CD14-positive monocyte (primary cell): Measurements from ENCODE around the gene NR4A2. TPM values are rescaled to one million over a fixed set of nuclear protein-coding genes. Genes with fewer than 3 reads are reported as not detected.

Experiments
- DNase-seq, 3 donors: peaks; one replicate each; pipeline ENCODE4 v3.0.0-alpha.2; 2011 to 2022
- H2AFZ ChIP-seq: 2 replicates; pipeline ENCODE4 v1.6.0; 2012; ENCODE audit warnings: mild to moderate bottlenecking, low read depth, low read length, inconsistent platforms; ENCODE audit not compliant: insufficient read depth, poor library complexity, severe bottlenecking
- H3K27ac ChIP-seq, 2 donors: 1 replicate in 1 of 2; 2 replicates in 1 of 2; pipeline ENCODE4 v1.5.1; 2012 to 2013; ENCODE audit warnings: low read length in 2 of 2, control low read depth in 1 of 2, inconsistent platforms in 1 of 2, low read depth in 1 of 2, mild to moderate bottlenecking in 1 of 2
- H3K27me3 ChIP-seq, 2 donors: one replicate each; pipeline versions ENCODE4 v1.6.0 to v1.6.1; 2011 to 2013; ENCODE audit warnings: low read length in 2 of 2; ENCODE audit not compliant: control insufficient read depth in 2 of 2, insufficient read depth in 2 of 2
- H3K36me3 ChIP-seq, 2 donors: replicated peaks in 1 of 2; 1 replicate in 1 of 2; 2 replicates in 1 of 2; pipeline versions ENCODE4 v1.5.1 to v1.6.1; 2012 to 2013; ENCODE audit warnings: low read length in 2 of 2, control low read depth in 1 of 2, inconsistent platforms in 1 of 2, mild to moderate bottlenecking in 1 of 2; ENCODE audit not compliant: insufficient read depth in 2 of 2, control insufficient read depth in 1 of 2
- H3K4me1 ChIP-seq, 2 donors: 1 replicate in 1 of 2; 2 replicates in 1 of 2; pipeline versions ENCODE4 v1.5.1 to v1.6.1; 2012 to 2013; ENCODE audit warnings: low read length in 2 of 2, control low read depth in 1 of 2, inconsistent platforms in 1 of 2, mild to moderate bottlenecking in 1 of 2, moderate library complexity in 1 of 2; ENCODE audit not compliant: insufficient read depth in 2 of 2, control insufficient read depth in 1 of 2
- H3K4me2 ChIP-seq: replicated peaks from 2 replicates; pipeline ENCODE3; 2012; ENCODE audit warnings: low read length, moderate library complexity, mild to moderate bottlenecking; ENCODE audit not compliant: poor library complexity, severe bottlenecking; ENCODE audit errors: extremely low read depth
- H3K4me3 ChIP-seq, 3 experiments: fragments of 200-600 bp in 1 of 3; sonication (generic) in 1 of 3; replicated peaks in 1 of 3; 1 replicate in 2 of 3; 2 replicates in 1 of 3; pipeline ENCODE4 v1.5.1; 2011 to 2013; ENCODE audit warnings: low read length in 3 of 3, mild to moderate bottlenecking in 3 of 3, control low read depth in 2 of 3, low read depth in 2 of 3, inconsistent platforms in 1 of 3, moderate library complexity in 1 of 3
- H3K79me2 ChIP-seq: 2 replicates; pipeline ENCODE4 v1.6.0; 2012; ENCODE audit warnings: mild to moderate bottlenecking, control low read depth, inconsistent platforms, low read length, moderate library complexity; ENCODE audit not compliant: insufficient read depth
- H3K9ac ChIP-seq: 2 replicates; pipeline ENCODE4 v1.6.0; 2017; ENCODE audit warnings: low read length, mild to moderate bottlenecking; ENCODE audit not compliant: insufficient read depth, poor library complexity, severe bottlenecking
- H3K9me3 ChIP-seq, 2 donors: replicated peaks in 1 of 2; 1 replicate in 1 of 2; 2 replicates in 1 of 2; pipeline versions ENCODE4 v1.5.1 to v1.6.1; 2012 to 2013; ENCODE audit warnings: low read length in 2 of 2, control low read depth in 1 of 2; ENCODE audit not compliant: control insufficient read depth in 1 of 2, insufficient read depth in 1 of 2
- H4K20me1 ChIP-seq: 2 replicates; pipeline ENCODE4 v1.6.0; 2012; ENCODE audit warnings: mild to moderate bottlenecking, low read length, control low read depth, moderate library complexity; ENCODE audit not compliant: insufficient read depth
- H3K27ac Mint-ChIP-seq, 7 donors: one replicate each; pipeline ENCODE4 v1.8.0; 2020; ENCODE audit warnings: mild to moderate bottlenecking in 7 of 7, mixed read lengths in 7 of 7, moderate library complexity in 6 of 7, inconsistent platforms in 2 of 7
- H3K27me3 Mint-ChIP-seq, 3 donors: one replicate each; pipeline ENCODE4 v1.8.0; 2021 to 2022; ENCODE audit warnings: low read depth in 3 of 3, mild to moderate bottlenecking in 3 of 3, mixed read lengths in 3 of 3, moderate library complexity in 3 of 3, inconsistent platforms in 1 of 3
- H3K36me3 Mint-ChIP-seq, 2 donors: one replicate each; pipeline ENCODE4 v1.8.0; 2020; ENCODE audit warnings: mixed read lengths in 2 of 2, inconsistent platforms in 1 of 2, mild to moderate bottlenecking in 1 of 2
- H3K4me1 Mint-ChIP-seq: one replicate; pipeline ENCODE4 v1.8.0; 2020; ENCODE audit warnings: mild to moderate bottlenecking, mixed read lengths
- H3K4me3 Mint-ChIP-seq, 2 donors: one replicate each; pipeline ENCODE4 v1.8.0; 2020; ENCODE audit warnings: mild to moderate bottlenecking in 2 of 2, mixed read lengths in 2 of 2, moderate library complexity in 1 of 2
- H3K9me3 Mint-ChIP-seq, 7 donors: one replicate each; pipeline ENCODE4 v1.8.0; 2020 to 2022; ENCODE audit warnings: mixed read lengths in 7 of 7, mild to moderate bottlenecking in 6 of 7, moderate library complexity in 6 of 7, inconsistent platforms in 2 of 7
- CTCF ChIP-seq: fragments of 200-600 bp; IDR thresholded peaks from one replicate; pipeline ENCODE4 v1.8.0; 2022; ENCODE audit warnings: antibody characterized with exemption, mild to moderate bottlenecking
- WGBS: methylation state at CpG from one replicate; pipeline ENCODE4 v1.1.5; 2013; ENCODE audit warnings: missing lambda C conversion rate; ENCODE audit not compliant: insufficient coverage; 5-methylcytosine and 5-hydroxymethylcytosine counted together
- intact Hi-C, 2 donors: fragments of 100-400 bp; cut with micrococcal nuclease; formaldehyde crosslinking; loops; one replicate each; pipeline versions ENCODE4 v1.15.0 to v1.15.1; 2023
- polyA plus RNA-seq, 3 donors: library from polyadenylated mRNA; depleted of rRNA in 1 of 3; unstranded in 2 of 3; stranded (reverse) in 1 of 3; fragments of 300-500 nt in 2 of 3; fragments of >200 nt in 1 of 3; fragmentation: Illumina TruSeq in 2 of 3; gene quantifications; 1 replicate in 2 of 3; 2 replicates in 1 of 3; pipeline ENCODE4 v1.2.3, GENCODE V29; 2012 to 2021

The NR4A2 gene
- polyA plus RNA-seq, 3 donors = 12.1 to 213 (median 21.6) TPM

- H3K9me3 ChIP-seq = no peaks in the 10 kb centered on the region
- intact Hi-C loops = no loop called here
- no peak overlapping the region for H3K27ac ChIP-seq
- no peak overlapping the region for H3K4me2 ChIP-seq
- Mint-ChIP-seq H3K9me3 (peaks cover 0 to 4% (median 2%) of the 10 kb centered on the region in 7 donors), H3K4me3 (no peak overlapping the region), H3K4me1 (no peaks in the 10 kb centered on the region), H3K27me3 (peaks cover 0 to 7% (median 3%) of the 10 kb centered on the region in 3 donors), H3K36me3 (no peaks in the 10 kb centered on the region), H3K27ac (no peak overlapping the region)
- H3K79me2 ChIP-seq = no peaks in the 10 kb centered on the region
- no peak overlapping the region for H2AFZ ChIP-seq
- no peak for TF ChIP-seq CTCF
- no peak for DNase-seq
- no peak overlapping the region for H3K4me3 ChIP-seq
- no peaks in the 10 kb centered on the region for H3K4me1 ChIP-seq
- no peaks in the 10 kb centered on the region for H4K20me1 ChIP-seq
- WGBS = no CpG with 5 or more reads among the region's 4 CpGs
- no peak overlapping the region for H3K9ac ChIP-seq
- no peaks in the 10 kb centered on the region for H3K27me3 ChIP-seq
- H3K36me3 ChIP-seq = no peaks in the 10 kb centered on the region
Measured at GRCh38 chr2:156366753-156367152, 34.2 kb upstream of the NR4A2 start.

GRCh38 chr2:156363141-156363540, 30.6 kb upstream of the NR4A2 start:
- no peak overlapping the region for H3K27ac Mint-ChIP-seq

More at GRCh38 chr2:156363141-156363540, 30.6 kb upstream of the NR4A2 start:
- Histone ChIP-seq H3K27me3 (no peaks in the 10 kb centered on the region), H3K4me3 (no peak overlapping the region), H3K36me3 (no peaks in the 10 kb centered on the region), H3K9ac (no peak overlapping the region), H3K27ac (no peak overlapping the region), H3K79me2 (no peaks in the 10 kb centered on the region), H3K4me1 (no peaks in the 10 kb centered on the region), H3K9me3 (no peaks in the 10 kb centered on the region), H4K20me1 (no peaks in the 10 kb centered on the region), H3K4me2 (no peak overlapping the region), H2AFZ (no peak overlapping the region)
- DNase-seq = no peak
- Mint-ChIP-seq H3K27me3 (peaks cover 0 to 7% (median 3%) of the 10 kb centered on the region in 3 donors), H3K9me3 (peaks cover 0 to 2% (median 0%) of the 10 kb centered on the region in 7 donors), H3K4me1 (no peaks in the 10 kb centered on the region), H3K36me3 (no peaks in the 10 kb centered on the region), H3K4me3 (no peak overlapping the region)
- intact Hi-C loops = no loop called here
- no peak for TF ChIP-seq CTCF
